KMS-11 (cell line): ENCODE results near the gene JAG2.

Source experiments
- H2AFZ ChIP-seq: fragments of 200-600 bp; sonication (generic); 2 replicates; pipeline ENCODE4 v1.6.1; 2016; ENCODE audit warnings: antibody characterized with exemption, mixed run types, low read depth
- H3K27ac ChIP-seq: fragments of 200-600 bp; sonication (generic); 2 replicates; pipeline ENCODE4 v1.6.1; 2016; ENCODE audit warnings: mild to moderate bottlenecking, mixed run types
- H3K27me3 ChIP-seq: fragments of 200-600 bp; sonication (generic); 2 replicates; pipeline ENCODE4 v1.6.1; 2017; ENCODE audit warnings: mild to moderate bottlenecking, low read depth, mixed run types, moderate library complexity; ENCODE audit not compliant: insufficient read depth
- H3K36me3 ChIP-seq: fragments of 200-600 bp; sonication (generic); 2 replicates; pipeline ENCODE4 v1.6.1; 2017; ENCODE audit warnings: mild to moderate bottlenecking, mixed run types; ENCODE audit not compliant: insufficient read depth
- H3K4me1 ChIP-seq: fragments of 200-600 bp; sonication (generic); 2 replicates; pipeline ENCODE4 v1.6.1; 2016; ENCODE audit warnings: mild to moderate bottlenecking, low read depth, mixed run types; ENCODE audit not compliant: poor library complexity, severe bottlenecking
- H3K4me2 ChIP-seq: fragments of 200-600 bp; sonication (generic); 2 replicates; pipeline ENCODE4 v1.7.0; 2016; ENCODE audit warnings: mild to moderate bottlenecking, mixed run types
- H3K4me3 ChIP-seq: fragments of 200-600 bp; sonication (generic); IDR thresholded peaks from 2 replicates; pipeline ENCODE4 v1.6.1; 2017; ENCODE audit warnings: low read depth, low read length, mixed read lengths; ENCODE audit not compliant: insufficient read depth
- H3K79me2 ChIP-seq: fragments of 200-600 bp; sonication (generic); 2 replicates; pipeline ENCODE4 v1.6.1; 2016; ENCODE audit warnings: low read depth, mixed run types; ENCODE audit not compliant: insufficient read depth
- H3K9ac ChIP-seq: fragments of 200-600 bp; sonication (generic); 2 replicates; pipeline ENCODE4 v1.6.1; 2016; ENCODE audit warnings: mild to moderate bottlenecking, mixed run types
- H4K20me1 ChIP-seq: fragments of 200-600 bp; sonication (generic); 2 replicates; pipeline ENCODE4 v1.6.1; 2016; ENCODE audit warnings: mild to moderate bottlenecking, mixed run types; ENCODE audit not compliant: insufficient read depth
- TF ChIP-seq, protein P1 (sequence below): fragments of 200-600 bp; sonication (generic); conservative IDR thresholded peaks from 2 replicates; pipeline ENCODE4 v1.6.1; 2017; ENCODE audit warnings: low read depth, mild to moderate bottlenecking, antibody characterized with exemption, low read length, moderate library complexity, mixed read lengths

The JAG2 gene

DNA sequence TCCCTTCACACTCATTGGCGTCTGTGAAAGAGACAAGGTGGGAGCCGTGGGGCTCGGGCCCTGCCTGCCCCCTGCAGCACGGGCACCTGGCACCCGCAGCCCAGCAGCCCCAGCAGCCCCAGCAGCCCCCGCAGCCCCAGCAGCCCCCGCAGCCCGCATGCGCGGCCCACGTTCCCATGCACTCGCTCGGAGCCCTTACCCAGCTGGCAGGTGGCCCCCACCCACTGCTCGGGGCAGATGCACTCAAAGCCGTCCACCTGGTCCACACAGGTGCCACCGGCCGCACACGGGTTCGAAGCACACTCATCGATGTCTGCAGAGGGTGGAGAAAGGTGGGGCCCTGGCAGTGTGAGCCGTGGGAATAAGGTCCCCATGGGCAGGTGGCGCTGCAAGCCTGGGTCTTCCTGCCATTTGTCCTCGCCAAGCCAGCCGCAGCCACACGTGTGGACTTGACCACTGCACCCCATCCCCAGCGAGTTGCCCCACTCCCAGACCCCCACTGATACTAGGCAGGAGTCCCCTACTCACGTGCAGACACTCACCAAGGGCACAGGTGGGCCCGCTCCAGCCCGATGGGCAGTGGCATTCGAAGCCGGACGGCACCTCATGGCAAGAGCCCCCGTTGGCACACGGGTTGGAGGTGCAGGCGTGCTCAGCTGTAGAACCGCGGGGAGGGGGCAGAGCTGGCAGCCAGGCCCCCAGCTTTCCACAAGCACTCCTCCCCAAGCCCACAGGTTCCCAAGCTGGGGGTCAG is 17.3 kb downstream of the JAG2 start:
- no peaks in the 10 kb centered on the region for H4K20me1 ChIP-seq

DNA sequence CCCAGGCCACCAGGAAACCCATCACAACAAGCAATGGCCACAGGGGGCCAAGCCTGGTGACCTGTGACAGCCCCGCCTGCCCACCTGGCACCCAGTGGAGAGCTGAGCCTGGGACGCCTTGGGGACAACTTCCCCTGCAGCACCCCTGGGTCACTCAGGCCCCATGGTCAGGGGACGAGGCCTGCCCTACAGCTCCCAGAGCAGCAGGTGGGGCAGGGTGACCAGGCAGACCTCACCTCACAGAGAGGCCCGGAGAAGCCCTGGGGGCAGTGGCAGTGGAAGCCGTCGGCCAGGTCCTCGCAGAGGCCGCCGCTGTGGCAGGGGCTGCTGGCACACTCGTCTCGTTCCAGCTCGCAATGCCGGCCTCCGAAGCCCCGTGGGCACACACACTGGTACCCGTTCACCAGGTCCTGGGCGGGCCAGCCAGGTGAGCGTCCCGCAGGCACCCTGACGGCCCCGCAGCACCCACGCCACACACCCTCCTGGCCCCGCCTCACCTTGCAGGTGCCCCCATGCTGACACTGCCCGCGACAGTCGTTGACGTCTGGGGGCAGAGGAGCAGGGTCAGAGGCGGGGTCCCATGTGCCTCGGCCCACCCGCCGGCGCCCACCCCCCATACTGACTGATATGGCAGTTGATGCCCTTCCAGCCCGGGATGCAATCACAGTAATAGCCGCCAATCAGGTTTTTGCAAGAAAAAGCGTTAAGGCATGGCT is 18.1 kb downstream of the JAG2 start:
- no peak overlapping the region for H3K9ac ChIP-seq
- H3K27ac ChIP-seq: no peak overlapping the region
- TF ChIP-seq, protein P1, sequence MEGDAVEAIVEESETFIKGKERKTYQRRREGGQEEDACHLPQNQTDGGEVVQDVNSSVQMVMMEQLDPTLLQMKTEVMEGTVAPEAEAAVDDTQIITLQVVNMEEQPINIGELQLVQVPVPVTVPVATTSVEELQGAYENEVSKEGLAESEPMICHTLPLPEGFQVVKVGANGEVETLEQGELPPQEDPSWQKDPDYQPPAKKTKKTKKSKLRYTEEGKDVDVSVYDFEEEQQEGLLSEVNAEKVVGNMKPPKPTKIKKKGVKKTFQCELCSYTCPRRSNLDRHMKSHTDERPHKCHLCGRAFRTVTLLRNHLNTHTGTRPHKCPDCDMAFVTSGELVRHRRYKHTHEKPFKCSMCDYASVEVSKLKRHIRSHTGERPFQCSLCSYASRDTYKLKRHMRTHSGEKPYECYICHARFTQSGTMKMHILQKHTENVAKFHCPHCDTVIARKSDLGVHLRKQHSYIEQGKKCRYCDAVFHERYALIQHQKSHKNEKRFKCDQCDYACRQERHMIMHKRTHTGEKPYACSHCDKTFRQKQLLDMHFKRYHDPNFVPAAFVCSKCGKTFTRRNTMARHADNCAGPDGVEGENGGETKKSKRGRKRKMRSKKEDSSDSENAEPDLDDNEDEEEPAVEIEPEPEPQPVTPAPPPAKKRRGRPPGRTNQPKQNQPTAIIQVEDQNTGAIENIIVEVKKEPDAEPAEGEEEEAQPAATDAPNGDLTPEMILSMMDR: no peak
- no peaks in the 10 kb centered on the region for H3K79me2 ChIP-seq
- H3K36me3 ChIP-seq: no peaks in the 10 kb centered on the region
- H3K4me2 ChIP-seq: no peak overlapping the region
- no peaks in the 10 kb centered on the region for H3K27me3 ChIP-seq
- H4K20me1 ChIP-seq: no peaks in the 10 kb centered on the region
- no peaks in the 10 kb centered on the region for H3K4me1 ChIP-seq
- H3K4me3 ChIP-seq: no peak overlapping the region
- H2AFZ ChIP-seq: no peak overlapping the region

More for the DNA sequence above, 17.3 kb downstream of the JAG2 start:
- Histone ChIP-seq H3K4me2 (no peak overlapping the region), H3K79me2 (no peaks in the 10 kb centered on the region), H3K27ac (no peak overlapping the region), H3K4me3 (no peak overlapping the region), H3K4me1 (no peaks in the 10 kb centered on the region), H3K9ac (no peak overlapping the region), H3K36me3 (no peaks in the 10 kb centered on the region), H2AFZ (no peak overlapping the region), H3K27me3 (no peaks in the 10 kb centered on the region)
- TF ChIP-seq, protein P1: no peak

DNA sequence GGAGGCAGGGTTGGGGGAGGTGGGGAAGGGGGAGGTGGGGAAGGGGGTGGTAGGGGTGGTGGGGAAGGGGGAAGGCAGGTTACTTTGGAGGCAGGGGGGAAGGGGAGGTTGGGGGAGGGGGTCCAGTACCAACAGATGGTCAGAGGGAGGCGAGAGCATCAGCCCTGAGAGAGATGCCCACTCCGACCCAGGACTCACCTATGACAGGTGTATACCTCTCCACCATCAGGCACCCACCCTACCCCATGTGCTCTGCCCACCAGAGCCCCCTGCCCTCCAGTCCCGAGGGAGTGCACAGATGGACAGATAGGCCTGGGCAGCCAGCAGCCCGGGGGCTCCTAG is 18.6 kb downstream of the JAG2 start:
- Histone ChIP-seq H3K9ac (no peak overlapping the region), H3K27me3 (no peaks in the 10 kb centered on the region), H3K4me3 (no peak overlapping the region), H3K79me2 (no peaks in the 10 kb centered on the region), H3K27ac (no peak overlapping the region), H3K36me3 (no peaks in the 10 kb centered on the region), H4K20me1 (no peaks in the 10 kb centered on the region), H2AFZ (no peak overlapping the region), H3K4me2 (no peak overlapping the region), H3K4me1 (no peaks in the 10 kb centered on the region)
- TF ChIP-seq, protein P1: no peak

DNA sequence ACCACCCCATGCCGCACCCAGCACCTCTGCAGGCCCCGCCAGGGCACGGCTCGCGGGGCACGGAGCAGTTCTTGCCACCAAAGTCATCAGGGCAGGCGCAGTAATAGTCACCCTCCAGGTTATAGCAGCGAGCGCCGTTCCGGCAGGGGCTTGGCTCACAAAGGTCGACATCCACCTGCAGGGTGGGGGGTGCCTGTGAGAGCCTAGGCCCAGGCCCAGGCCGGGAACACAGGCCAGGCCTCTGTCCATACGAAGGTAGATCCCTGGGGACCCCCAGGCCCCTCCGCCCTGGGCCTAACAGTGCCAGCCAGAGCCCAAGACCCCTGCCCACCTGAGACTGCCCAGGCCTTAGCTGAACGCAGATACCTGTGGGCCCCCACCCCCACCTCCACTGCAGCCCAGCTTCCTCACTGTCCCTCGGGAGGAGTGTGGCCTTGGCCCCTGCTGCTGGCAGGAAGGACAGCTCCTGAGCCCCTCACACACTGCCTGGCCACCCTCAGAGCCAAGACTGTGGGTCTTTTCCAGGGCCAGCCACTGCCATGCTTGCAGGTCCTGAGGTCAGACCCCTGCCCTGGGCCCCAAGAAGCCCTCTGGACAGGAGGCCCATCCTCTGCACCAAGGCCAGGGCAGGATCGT is 19.3 kb downstream of the JAG2 start:
- H4K20me1 ChIP-seq: no peaks in the 10 kb centered on the region
- no peak overlapping the region for H3K27ac ChIP-seq
- no peak overlapping the region for H3K4me2 ChIP-seq
- H3K79me2 ChIP-seq: no peaks in the 10 kb centered on the region
- no peak overlapping the region for H2AFZ ChIP-seq
- no peak overlapping the region for H3K4me3 ChIP-seq
- TF ChIP-seq, protein P1: no peak
- no peaks in the 10 kb centered on the region for H3K27me3 ChIP-seq
- H3K4me1 ChIP-seq: no peaks in the 10 kb centered on the region
- H3K9ac ChIP-seq: no peak overlapping the region
- H3K36me3 ChIP-seq: no peaks in the 10 kb centered on the region
